ENCODE data around the gene EEFSEC. TPM values are rescaled to one million over a fixed set of nuclear protein-coding genes. Genes with fewer than 3 reads are reported as not detected.

EEFSEC gene
- polyA plus RNA-seq, 1 donor from 2014 or later = 4.6 TPM

- Histone ChIP-seq H3K9me3 (ENCODE audit: low read length) (no peaks in the 10 kb centered on the region), H3K9ac (ENCODE audit: low read length) (no peak overlapping the region), H3K79me2 (replicated peaks; ENCODE audit: insufficient read depth, low read length) (no peaks in the 10 kb centered on the region), H3K27ac (ENCODE audit: low read length) (no peak overlapping the region), H2AFZ (ENCODE audit: low read depth, low read length) (no peak overlapping the region), H4K20me1 (ENCODE audit: insufficient read depth) (no peaks in the 10 kb centered on the region), H3K36me3 (ENCODE audit: insufficient read depth, low read length) (no peaks in the 10 kb centered on the region), H3K9me2 (ENCODE audit: insufficient read depth, low read length) (no peaks in the 10 kb centered on the region), H3K4me3 (ENCODE audit: low read length) (no peak overlapping the region), H3K4me2 (ENCODE audit: low read length) (no peak overlapping the region), H3F3A (ENCODE audit: insufficient read depth, low read length, poor library complexity, severe bottlenecking) (no peaks in the 10 kb centered on the region), H3K27me3 (ENCODE audit: insufficient read depth, low read depth, low read length) (no peaks in the 10 kb centered on the region)
- TF ChIP-seq SMC3 (conservative IDR thresholded peaks at IDR 0.05; ENCODE audit: poor library complexity) = no peak
- TF ChIP-seq REST (IDR thresholded peaks at IDR 0.05; ENCODE audit: borderline replicate concordance) = no peak
- TF ChIP-seq CTCF (IDR thresholded peaks at IDR 0.05; ENCODE audit: poor library complexity, severe bottlenecking) = no peak
- TF ChIP-seq EZH2 (IDR thresholded peaks at IDR 0.05; ENCODE audit: borderline replicate concordance, insufficient read depth, low read length, poor library complexity, severe bottlenecking) = no peak
- TF ChIP-seq POLR2AphosphoS5 (IDR thresholded peaks at IDR 0.05) = no peak
- TF ChIP-seq EP300 (conservative IDR thresholded peaks at IDR 0.05; ENCODE audit: poor library complexity, severe bottlenecking) = no peak
- no peak for TF ChIP-seq RAD21 (conservative IDR thresholded peaks at IDR 0.05)
- TF ChIP-seq MXI1 (conservative IDR thresholded peaks at IDR 0.05; ENCODE audit: poor library complexity, severe bottlenecking) = no peak
- no peak for TF ChIP-seq TAF1 (IDR thresholded peaks at IDR 0.05; ENCODE audit: low read depth)
Measured at GRCh38 chr3:128285967-128286321, 132.7 kb downstream of the EEFSEC start.

GRCh38 chr3:128286691-128287090, 133.4 kb downstream of the EEFSEC start:
- H3K9me3 ChIP-seq (ENCODE audit: low read length) = no peaks in the 10 kb centered on the region
- no peaks in the 10 kb centered on the region for H3K27me3 ChIP-seq (ENCODE audit: insufficient read depth, low read depth, low read length)
- no peak overlapping the region for H3K27ac ChIP-seq (ENCODE audit: low read length)
- no peaks in the 10 kb centered on the region for H3K36me3 ChIP-seq (ENCODE audit: insufficient read depth, low read length)
- H4K20me1 ChIP-seq (ENCODE audit: insufficient read depth) = no peaks in the 10 kb centered on the region
- H3F3A ChIP-seq (ENCODE audit: insufficient read depth, low read length, poor library complexity, severe bottlenecking) = no peaks in the 10 kb centered on the region
- H3K4me3 ChIP-seq (ENCODE audit: low read length) = no peak overlapping the region
- H3K9ac ChIP-seq (ENCODE audit: low read length) = no peak overlapping the region
- H3K79me2 ChIP-seq (replicated peaks; ENCODE audit: insufficient read depth, low read length) = no peaks in the 10 kb centered on the region
- no peak overlapping the region for H2AFZ ChIP-seq (ENCODE audit: low read depth, low read length)
- no peak for TF ChIP-seq REST (IDR thresholded peaks at IDR 0.05; ENCODE audit: borderline replicate concordance)
- no peak for TF ChIP-seq TAF1 (IDR thresholded peaks at IDR 0.05; ENCODE audit: low read depth)
- no peak for TF ChIP-seq RAD21 (conservative IDR thresholded peaks at IDR 0.05)
- no peak for TF ChIP-seq EZH2 (IDR thresholded peaks at IDR 0.05; ENCODE audit: borderline replicate concordance, insufficient read depth, low read length, poor library complexity, severe bottlenecking)
- TF ChIP-seq POLR2AphosphoS5 (IDR thresholded peaks at IDR 0.05) = no peak
- no peak for TF ChIP-seq SMC3 (conservative IDR thresholded peaks at IDR 0.05; ENCODE audit: poor library complexity)
- TF ChIP-seq MXI1 (conservative IDR thresholded peaks at IDR 0.05; ENCODE audit: poor library complexity, severe bottlenecking) = no peak
- TF ChIP-seq EP300 (conservative IDR thresholded peaks at IDR 0.05; ENCODE audit: poor library complexity, severe bottlenecking) = no peak
- TF ChIP-seq CTCF (IDR thresholded peaks at IDR 0.05; ENCODE audit: poor library complexity, severe bottlenecking) = no peak
- no peaks in the 10 kb centered on the region for H3K9me2 ChIP-seq (ENCODE audit: insufficient read depth, low read length)
- no peak overlapping the region for H3K4me2 ChIP-seq (ENCODE audit: low read length)

Data from neural cell (in vitro differentiated cells).